HG03066 (cell line): ENCODE measurements around the gene OGDH.

Experiments used
- ATAC-seq: cut with Tn5 transposase; IDR thresholded peaks from one replicate; pipeline ENCODE4 v1.9.1; 2021; ENCODE audit warnings: low read depth; ENCODE audit not compliant: unreplicated experiment

OGDH gene

GRCh38 chr7:44755698-44756627, 149.5 kb downstream of the OGDH start:
- ATAC-seq, result no peak

GRCh38 chr7:44756904-44757303, 150.5 kb downstream of the OGDH start:
- ATAC-seq, result no peak

- no peak for ATAC-seq
Observed at GRCh38 chr7:44757311-44757710, 150.9 kb downstream of the OGDH start.

GRCh38 chr7:44757739-44758138, 151.3 kb downstream of the OGDH start:
- no peak for ATAC-seq
